CD1c-positive myeloid dendritic cell (primary cell): ENCODE measurements around the gene KIF13A.
A peak's percentile ranks its signal among the peaks of the same experiment; 100 is the strongest.

Source experiments
- DNase-seq: peaks from one replicate; pipeline ENCODE4 v3.0.0-alpha.2; 2016; ENCODE audit errors: extremely low spot score

KIF13A gene

GRCh38 chr6:17724341-17724740 is 263.1 kb downstream of the KIF13A start:
- no peak for DNase-seq

- no peak for DNase-seq
Observed at GRCh38 chr6:17721671-17722070, 265.8 kb downstream of the KIF13A start.

- no peak for DNase-seq
Observed at GRCh38 chr6:17719323-17720041, 268.0 kb downstream of the KIF13A start.

- no peak for DNase-seq
Observed at GRCh38 chr6:17716221-17716620, 271.2 kb downstream of the KIF13A start.

GRCh38 chr6:17714879-17715851 is 272.3 kb downstream of the KIF13A start:
- DNase-seq = peak; percentile 71

GRCh38 chr6:17714177-17714576 is 273.3 kb downstream of the KIF13A start:
- DNase-seq = peak; percentile 11

- no peak for DNase-seq
Observed at GRCh38 chr6:17712576-17712975, 274.9 kb downstream of the KIF13A start.

- DNase-seq = no peak
Observed at GRCh38 chr6:17710331-17710730, 277.1 kb downstream of the KIF13A start.

GRCh38 chr6:17709476-17709875 is 278.0 kb downstream of the KIF13A start:
- DNase-seq = no peak
